IMR-90 (cell line): ENCODE data around the gene NARF. TPM values are rescaled to one million over a fixed set of nuclear protein-coding genes. Genes with fewer than 3 reads are reported as not detected.

ENCODE experiments used
- ATAC-seq: fragments of 200-7000 bp; cut with Tn5 transposase; 2 replicates; pipeline ENCODE4 v1.9.1; 2020; ENCODE audit warnings: low read depth, mild to moderate bottlenecking, moderate library complexity
- BruUV-seq: library from RNA; stranded (reverse); fragments of 400-500 nt; replicated peaks from 2 replicates; lab custom pipeline; 2021; lab: Mats Ljungman, UMichigan
- CTCF ChIA-PET: fragments of 300-600 bp; formaldehyde crosslinking; extraction: SDS; loops from one replicate; lab custom pipeline; 2021; ENCODE audit warnings: antibody characterized with exemption; lab: Yijun Ruan, JAX
- POLR2A ChIA-PET: fragments of 300-600 bp; sonication (Branson Sonifier 250); formaldehyde crosslinking; loops from one replicate; lab custom pipeline; 2022; ENCODE audit warnings: antibody characterized with exemption; ENCODE audit not compliant: unreplicated experiment; lab: Charles Lee
- DNase-seq: peaks from one replicate; pipeline ENCODE4 v3.0.0; 2013
- H2AFZ ChIP-seq: replicated peaks from 2 replicates; pipeline ENCODE3; 2013; ENCODE audit warnings: low read length, mild to moderate bottlenecking; ENCODE audit not compliant: poor library complexity
- H2AK5ac ChIP-seq: 2 replicates; pipeline ENCODE4 v1.6.1; 2013; ENCODE audit warnings: low read depth, low read length, inconsistent platforms
- H2AK9ac ChIP-seq: replicated peaks from 2 replicates; pipeline ENCODE3; 2013; ENCODE audit warnings: mild to moderate bottlenecking, low read depth, low read length, moderate library complexity; ENCODE audit not compliant: poor library complexity
- H2BK120ac ChIP-seq: 2 replicates; pipeline ENCODE4 v1.6.1; 2013; ENCODE audit warnings: low read depth, low read length, inconsistent platforms
- H2BK15ac ChIP-seq: 3 replicates; pipeline ENCODE4 v1.6.1; 2013; ENCODE audit warnings: low read depth, low read length, inconsistent platforms
- H2BK20ac ChIP-seq: 2 replicates; pipeline ENCODE4 v1.6.1; 2013; ENCODE audit warnings: low read depth, mild to moderate bottlenecking, inconsistent platforms, low read length, moderate library complexity
- H2BK5ac ChIP-seq: 2 replicates; pipeline ENCODE4 v1.6.1; 2013; ENCODE audit warnings: mild to moderate bottlenecking, low read depth, low read length, inconsistent platforms; ENCODE audit not compliant: poor library complexity, severe bottlenecking
- H3K14ac ChIP-seq: replicated peaks from 2 replicates; pipeline ENCODE4 v1.6.1; 2013; ENCODE audit warnings: low read depth, low read length, inconsistent platforms
- H3K18ac ChIP-seq: 2 replicates; pipeline ENCODE4 v1.6.1; 2013; ENCODE audit warnings: low read depth, low read length, control low read depth
- H3K23ac ChIP-seq: 2 replicates; pipeline ENCODE4 v1.6.1; 2013; ENCODE audit warnings: low read depth, low read length, inconsistent platforms
- H3K27ac ChIP-seq: 2 replicates; pipeline ENCODE4 v1.5.1; 2013; ENCODE audit warnings: mild to moderate bottlenecking, control low read depth, low read length; ENCODE audit not compliant: insufficient read depth
- H3K27me3 ChIP-seq: 2 replicates; pipeline ENCODE4 v1.6.1; 2013; ENCODE audit warnings: low read length; ENCODE audit not compliant: control insufficient read depth, insufficient read depth
- H3K36me3 ChIP-seq: 2 replicates; pipeline ENCODE4 v1.6.1; 2013; ENCODE audit warnings: low read length, mixed read lengths; ENCODE audit not compliant: control insufficient read depth, insufficient read depth
- H3K4ac ChIP-seq: 2 replicates; pipeline ENCODE4 v1.6.1; 2013; ENCODE audit warnings: low read depth, low read length, inconsistent platforms
- H3K4me1 ChIP-seq: 2 replicates; pipeline ENCODE4 v1.6.1; 2013; ENCODE audit warnings: low read length, mixed read lengths; ENCODE audit not compliant: control insufficient read depth, insufficient read depth
- H3K4me2 ChIP-seq: 2 replicates; pipeline ENCODE4 v1.6.1; 2013; ENCODE audit warnings: low read depth, mild to moderate bottlenecking, control low read depth, low read length, moderate library complexity
- H3K4me3 ChIP-seq: 2 replicates; pipeline ENCODE4 v1.5.1; 2013; ENCODE audit warnings: low read depth, mild to moderate bottlenecking, control low read depth, low read length, moderate library complexity; ENCODE audit not compliant: insufficient read depth
- H3K56ac ChIP-seq: 2 replicates; pipeline ENCODE4 v1.6.1; 2013; ENCODE audit warnings: low read length, inconsistent platforms; ENCODE audit not compliant: insufficient read depth; ENCODE audit errors: extremely low read depth
- H3K79me1 ChIP-seq, 2 experiments: 2 replicates each; pipeline ENCODE4 v1.6.1; 2013; ENCODE audit warnings: low read length in 2 of 2, inconsistent platforms in 1 of 2, low read depth in 1 of 2
- H3K9ac ChIP-seq: 2 replicates; pipeline ENCODE4 v1.6.1; 2013; ENCODE audit warnings: low read depth, low read length, control low read depth
- H3K9me1 ChIP-seq: 2 replicates; pipeline ENCODE4 v1.6.1; 2013; ENCODE audit warnings: low read length, inconsistent platforms; ENCODE audit not compliant: insufficient read depth
- H3K9me3 ChIP-seq: 2 replicates; pipeline ENCODE4 v1.6.1; 2013; ENCODE audit warnings: low read length; ENCODE audit not compliant: control insufficient read depth, insufficient read depth
- H4K20me1 ChIP-seq: 2 replicates; pipeline ENCODE4 v1.6.1; 2013; ENCODE audit warnings: low read length, inconsistent platforms; ENCODE audit not compliant: insufficient read depth
- H4K5ac ChIP-seq: 2 replicates; pipeline ENCODE4 v1.6.1; 2013; ENCODE audit warnings: mild to moderate bottlenecking, low read depth, low read length, control low read depth
- H4K8ac ChIP-seq, 2 experiments: 2 replicates each; pipeline ENCODE4 v1.6.1; 2013; ENCODE audit warnings: low read depth in 2 of 2, low read length in 2 of 2, control low read depth in 1 of 2, inconsistent platforms in 1 of 2
- H4K91ac ChIP-seq: 2 replicates; pipeline ENCODE4 v1.6.1; 2013; ENCODE audit warnings: low read depth, low read length, inconsistent platforms; ENCODE audit not compliant: insufficient read depth
- CEBPB ChIP-seq: IDR thresholded peaks from 2 replicates; pipeline ENCODE4 v1.6.1; 2012; ENCODE audit warnings: low read depth, low read length, improper control_type of control experiment
- CHD1 ChIP-seq: IDR thresholded peaks from 2 replicates; pipeline ENCODE4 v1.6.1; 2012; ENCODE audit warnings: low read depth, low read length, improper control_type of control experiment
- FOS ChIP-seq: fragments of 150-350 bp; IDR thresholded peaks from 2 replicates; pipeline ENCODE4 v1.6.1; 2016; ENCODE audit warnings: low read depth, low read length
- MAZ ChIP-seq: IDR thresholded peaks from 2 replicates; pipeline ENCODE4 v1.6.1; 2012; ENCODE audit warnings: low read depth, mild to moderate bottlenecking, low read length, improper control_type of control experiment, moderate library complexity, borderline replicate concordance
- MXI1 ChIP-seq: IDR thresholded peaks from 2 replicates; pipeline ENCODE4 v1.6.1; 2012; ENCODE audit warnings: low read depth, mild to moderate bottlenecking, low read length, moderate library complexity, borderline replicate concordance
- NFE2L2 ChIP-seq: fragments of 150-350 bp; IDR thresholded peaks from 2 replicates; pipeline ENCODE4 v1.6.1; 2016; ENCODE audit warnings: low read depth, mild to moderate bottlenecking, low read length
- RAD21 ChIP-seq: IDR thresholded peaks from 2 replicates; pipeline ENCODE4 v1.6.1; 2012; ENCODE audit warnings: low read length, improper control_type of control experiment
- RCOR1 ChIP-seq: IDR thresholded peaks from 2 replicates; pipeline ENCODE4 v1.6.1; 2012; ENCODE audit warnings: mild to moderate bottlenecking, low read length, improper control_type of control experiment; ENCODE audit not compliant: insufficient replicate concordance
- RFX5 ChIP-seq: IDR thresholded peaks from 2 replicates; pipeline ENCODE4 v1.8.0; 2012; ENCODE audit warnings: low read depth, mild to moderate bottlenecking, low read length, moderate library complexity
- SMC3 ChIP-seq: fragments of 150-350 bp; IDR thresholded peaks from 2 replicates; pipeline ENCODE4 v1.6.1; 2016; ENCODE audit warnings: low read depth, mild to moderate bottlenecking, antibody characterized with exemption, low read length, moderate library complexity
- WGBS, 2 experiments: methylation state at CpG; one replicate each; pipeline versions ENCODE4 v1.1.5 to v1.1.7; 2013; ENCODE audit warnings: missing lambda C conversion rate in 2 of 2; ENCODE audit not compliant: insufficient read length in 1 of 2; ENCODE audit errors: extremely low coverage in 2 of 2; 5-methylcytosine and 5-hydroxymethylcytosine counted together
- dilution Hi-C: fragments of 300-500 bp; cut with HindIII; formaldehyde crosslinking; loops from one replicate; pipeline ENCODE4 v1.14.3; 2018; ENCODE audit warnings: low sequenced_read_pairs; ENCODE audit not compliant: unreplicated experiment
- in situ Hi-C: fragments of 300-500 bp; cut with MboI; formaldehyde crosslinking; loops from 3 replicates; pipeline ENCODE4 v1.14.3; 2019; ENCODE audit warnings: low sequenced_read_pairs, inconsistent platforms, mixed read lengths
- intact Hi-C: fragments of 100-400 bp; cut with micrococcal nuclease; formaldehyde crosslinking; loops from 2 replicates; pipeline ENCODE4 v1.10.0; 2022
- polyA plus RNA-seq, 3 experiments: library from polyadenylated mRNA; depleted of rRNA; stranded (reverse); fragments of >200 nt; gene quantifications; 2 replicates each; pipeline ENCODE4 v1.2.3, GENCODE V29; 2012; ENCODE audit warnings: low replicate concordance in 1 of 3
- total RNA-seq: library from RNA; depleted of rRNA; stranded (reverse); fragments of >200 nt; gene quantifications from 2 replicates; pipeline ENCODE4 v1.2.3, GENCODE V29; 2012
- TF ChIP-seq, protein P1 (sequence below): conservative IDR thresholded peaks from 2 replicates; pipeline ENCODE4 v1.5.1; 2012; ENCODE audit warnings: mild to moderate bottlenecking, low read depth, low read length, improper control_type of control experiment
- TF ChIP-seq, protein P2 (sequence below): fragments of 150-350 bp; IDR thresholded peaks from 2 replicates; pipeline ENCODE4 v1.6.1; 2017; ENCODE audit warnings: mild to moderate bottlenecking, antibody characterized with exemption, low read length, low read depth

NARF gene
- total and polyA plus RNA-seq, 2 of the 4 experiments (the other 2 are of a cell fraction), result 83.7 to 94.8 TPM

DNA sequence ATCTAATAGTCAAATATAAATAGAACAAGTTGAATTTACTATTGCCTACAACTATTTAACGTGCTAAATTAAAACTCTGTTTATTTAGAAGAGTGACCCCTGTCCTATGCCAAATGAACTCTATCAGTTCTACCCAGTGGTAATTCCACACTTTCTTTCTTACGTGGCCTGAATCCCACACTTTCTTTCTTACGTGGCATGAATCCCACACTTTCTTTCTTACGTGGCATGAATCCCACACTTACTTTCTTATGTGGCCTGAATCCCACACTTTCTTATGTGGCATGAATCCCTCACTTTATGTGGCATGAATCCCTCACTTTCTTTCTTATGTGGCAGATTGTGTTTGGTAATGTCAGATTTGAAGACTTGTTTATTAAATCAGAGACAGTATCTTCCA, 67.2 kb downstream of the NARF start:
- TF ChIP-seq RFX5 (no peak), RAD21 (no peak), CHD1 (no peak), FOS (no peak), SMC3 (no peak), NFE2L2 (no peak), MXI1 (no peak), CEBPB (no peak), RCOR1 (no peak), MAZ (no peak)
- TF ChIP-seq, protein P1, sequence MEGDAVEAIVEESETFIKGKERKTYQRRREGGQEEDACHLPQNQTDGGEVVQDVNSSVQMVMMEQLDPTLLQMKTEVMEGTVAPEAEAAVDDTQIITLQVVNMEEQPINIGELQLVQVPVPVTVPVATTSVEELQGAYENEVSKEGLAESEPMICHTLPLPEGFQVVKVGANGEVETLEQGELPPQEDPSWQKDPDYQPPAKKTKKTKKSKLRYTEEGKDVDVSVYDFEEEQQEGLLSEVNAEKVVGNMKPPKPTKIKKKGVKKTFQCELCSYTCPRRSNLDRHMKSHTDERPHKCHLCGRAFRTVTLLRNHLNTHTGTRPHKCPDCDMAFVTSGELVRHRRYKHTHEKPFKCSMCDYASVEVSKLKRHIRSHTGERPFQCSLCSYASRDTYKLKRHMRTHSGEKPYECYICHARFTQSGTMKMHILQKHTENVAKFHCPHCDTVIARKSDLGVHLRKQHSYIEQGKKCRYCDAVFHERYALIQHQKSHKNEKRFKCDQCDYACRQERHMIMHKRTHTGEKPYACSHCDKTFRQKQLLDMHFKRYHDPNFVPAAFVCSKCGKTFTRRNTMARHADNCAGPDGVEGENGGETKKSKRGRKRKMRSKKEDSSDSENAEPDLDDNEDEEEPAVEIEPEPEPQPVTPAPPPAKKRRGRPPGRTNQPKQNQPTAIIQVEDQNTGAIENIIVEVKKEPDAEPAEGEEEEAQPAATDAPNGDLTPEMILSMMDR, result no peak
- TF ChIP-seq, protein P2, sequence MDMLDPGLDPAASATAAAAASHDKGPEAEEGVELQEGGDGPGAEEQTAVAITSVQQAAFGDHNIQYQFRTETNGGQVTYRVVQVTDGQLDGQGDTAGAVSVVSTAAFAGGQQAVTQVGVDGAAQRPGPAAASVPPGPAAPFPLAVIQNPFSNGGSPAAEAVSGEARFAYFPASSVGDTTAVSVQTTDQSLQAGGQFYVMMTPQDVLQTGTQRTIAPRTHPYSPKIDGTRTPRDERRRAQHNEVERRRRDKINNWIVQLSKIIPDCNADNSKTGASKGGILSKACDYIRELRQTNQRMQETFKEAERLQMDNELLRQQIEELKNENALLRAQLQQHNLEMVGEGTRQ, result no peak
- Histone ChIP-seq H2BK120ac (no peak overlapping the region), H2AK9ac (no peak overlapping the region), H3K27ac (no peak overlapping the region), H3K4ac (no peak overlapping the region), H4K20me1 (peaks cover 97% of the 10 kb centered on the region), H3K4me1 (peaks cover 13% of the 10 kb centered on the region), H3K9me3 (no peaks in the 10 kb centered on the region), H3K23ac (no peak overlapping the region), H3K56ac (no peak overlapping the region), H2BK15ac (no peak overlapping the region), H3K79me1 (peaks cover 3 to 81% of the 10 kb centered on the region in 2 experiments; a peak in 2 of 4 replicates), H3K18ac (no peak overlapping the region), H3K27me3 (no peaks in the 10 kb centered on the region), H2BK20ac (no peak overlapping the region), H4K8ac (no peak overlapping the region), H3K4me2 (no peak overlapping the region), H2AK5ac (no peak overlapping the region), H2BK5ac (no peak overlapping the region), H4K91ac (no peak overlapping the region), H2AFZ (no peak overlapping the region), H3K9me1 (peaks cover 21% of the 10 kb centered on the region), H3K4me3 (no peak overlapping the region), H3K36me3 (peaks cover 1% of the 10 kb centered on the region; the same call in 1 of the 2 replicates), H4K5ac (no peak overlapping the region), H3K14ac (no peak overlapping the region), H3K9ac (no peak overlapping the region)
- 80% methylated on average over 1 of the region's 4 CpGs; no CpG with 5 or more reads in 1 of the 2 experiments for WGBS, 2 experiments
- ATAC-seq, result no peak
- intact Hi-C loops, result loop anchor here (1.0 kb wide), 1 partner anchor 18 kb away; no protein-coding TSS in a partner anchor
- CTCF ChIA-PET, result no interaction called here
- no peak for DNase-seq
- dilution Hi-C loops, result no loop called here
- in situ Hi-C loops, result no loop called here
- no TSS peak for BruUV-seq
- POLR2A ChIA-PET, result no interaction called here
